Smooth muscle cell (in vitro differentiated cells): Measurements from ENCODE around the gene ENTR1. TPM values are rescaled to one million over a fixed set of nuclear protein-coding genes. Genes with fewer than 3 reads are reported as not detected.

ENCODE experiments used
- DNase-seq: peaks from one replicate; lab custom pipeline; 2025; ENCODE audit not compliant: unreplicated experiment; lab: John Stamatoyannopoulos, UW
- H2AFZ ChIP-seq: fragments of 200-600 bp; sonication (generic); 2 replicates; pipeline ENCODE4 v1.6.0; 2016; ENCODE audit warnings: antibody characterized with exemption, low read depth, mild to moderate bottlenecking
- H3F3A ChIP-seq: fragments of 200-600 bp; sonication (generic); 2 replicates; pipeline ENCODE4 v1.6.0; 2017; ENCODE audit warnings: antibody characterized with exemption, low read depth
- H3K27ac ChIP-seq: fragments of 200-600 bp; sonication (generic); 2 replicates; pipeline ENCODE4 v1.5.1; 2016; ENCODE audit warnings: low read depth, mild to moderate bottlenecking
- H3K27me3 ChIP-seq: fragments of 200-600 bp; sonication (generic); 2 replicates; pipeline ENCODE4 v1.6.1; 2016; ENCODE audit warnings: low read depth, mild to moderate bottlenecking
- H3K36me3 ChIP-seq: fragments of 200-600 bp; sonication (generic); 2 replicates; pipeline ENCODE4 v1.5.1; 2016; ENCODE audit warnings: low read depth
- H3K4me1 ChIP-seq: fragments of 200-600 bp; sonication (generic); 2 replicates; pipeline ENCODE4 v1.5.1; 2016; ENCODE audit warnings: low read depth
- H3K4me2 ChIP-seq: fragments of 200-600 bp; sonication (generic); 2 replicates; pipeline ENCODE4 v1.6.0; 2016; ENCODE audit warnings: mild to moderate bottlenecking
- H3K4me3 ChIP-seq: fragments of 200-600 bp; sonication (generic); 2 replicates; pipeline ENCODE4 v1.5.1; 2016; ENCODE audit warnings: mild to moderate bottlenecking
- H3K79me2 ChIP-seq: fragments of 200-600 bp; sonication (generic); 2 replicates; pipeline ENCODE4 v1.6.0; 2016; ENCODE audit warnings: low read depth, mild to moderate bottlenecking
- H3K9ac ChIP-seq: fragments of 200-600 bp; sonication (generic); 2 replicates; pipeline ENCODE4 v1.6.0; 2016; ENCODE audit warnings: low read depth
- H3K9me3 ChIP-seq: fragments of 200-600 bp; sonication (generic); replicated peaks from 2 replicates; pipeline ENCODE4 v1.5.1; 2016; ENCODE audit warnings: low read depth
- H4K20me1 ChIP-seq: fragments of 200-600 bp; sonication (generic); 2 replicates; pipeline ENCODE4 v1.6.0; 2016; ENCODE audit warnings: low read depth
- WGBS: methylation state at CpG from one replicate; pipeline ENCODE4 v1.1.7; 2016; ENCODE audit warnings: low lambda C conversion rate; 5-methylcytosine and 5-hydroxymethylcytosine counted together
- polyA plus RNA-seq: library from polyadenylated mRNA; unstranded; fragments of >200 nt; fragmentation: Nextera tagmentation; extraction: Ambion mirVana; gene quantifications from 2 replicates; pipeline ENCODE4 v1.2.1, GENCODE V29; 2016
- total RNA-seq: library from RNA; depleted of rRNA; stranded (reverse); fragments of >200 nt; gene quantifications from 2 replicates; pipeline ENCODE4 v1.2.3, GENCODE V29; 2014
- TF ChIP-seq, protein P1 (sequence below): fragments of 200-600 bp; sonication (generic); IDR thresholded peaks from 2 replicates; pipeline ENCODE4 v1.5.1; 2017; ENCODE audit warnings: borderline replicate concordance, mild to moderate bottlenecking, antibody characterized with exemption; ENCODE audit not compliant: insufficient read depth, poor library complexity, severe bottlenecking

The ENTR1 gene
- total and polyA plus RNA-seq, 2 experiments from 2014 or later = 25.4 to 28.9 TPM

- TF ChIP-seq, protein P1, sequence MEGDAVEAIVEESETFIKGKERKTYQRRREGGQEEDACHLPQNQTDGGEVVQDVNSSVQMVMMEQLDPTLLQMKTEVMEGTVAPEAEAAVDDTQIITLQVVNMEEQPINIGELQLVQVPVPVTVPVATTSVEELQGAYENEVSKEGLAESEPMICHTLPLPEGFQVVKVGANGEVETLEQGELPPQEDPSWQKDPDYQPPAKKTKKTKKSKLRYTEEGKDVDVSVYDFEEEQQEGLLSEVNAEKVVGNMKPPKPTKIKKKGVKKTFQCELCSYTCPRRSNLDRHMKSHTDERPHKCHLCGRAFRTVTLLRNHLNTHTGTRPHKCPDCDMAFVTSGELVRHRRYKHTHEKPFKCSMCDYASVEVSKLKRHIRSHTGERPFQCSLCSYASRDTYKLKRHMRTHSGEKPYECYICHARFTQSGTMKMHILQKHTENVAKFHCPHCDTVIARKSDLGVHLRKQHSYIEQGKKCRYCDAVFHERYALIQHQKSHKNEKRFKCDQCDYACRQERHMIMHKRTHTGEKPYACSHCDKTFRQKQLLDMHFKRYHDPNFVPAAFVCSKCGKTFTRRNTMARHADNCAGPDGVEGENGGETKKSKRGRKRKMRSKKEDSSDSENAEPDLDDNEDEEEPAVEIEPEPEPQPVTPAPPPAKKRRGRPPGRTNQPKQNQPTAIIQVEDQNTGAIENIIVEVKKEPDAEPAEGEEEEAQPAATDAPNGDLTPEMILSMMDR = no peak
- WGBS = 92% methylated on average over 20 of the region's 22 CpGs
- Histone ChIP-seq H3K4me3 (no peak overlapping the region), H3K79me2 (no peaks in the 10 kb centered on the region), H3K4me1 (no peaks in the 10 kb centered on the region), H2AFZ (no peak overlapping the region), H3K27ac (no peak overlapping the region), H3K27me3 (no peaks in the 10 kb centered on the region), H3K36me3 (no peaks in the 10 kb centered on the region), H4K20me1 (peaks cover 17% of the 10 kb centered on the region), H3K4me2 (no peak overlapping the region), H3K9me3 (no peaks in the 10 kb centered on the region), H3K9ac (no peak overlapping the region), H3F3A (no peaks in the 10 kb centered on the region)
- no peak for DNase-seq
Measured at GRCh38 chr9:136357202-136357725, 53.1 kb downstream of the ENTR1 start.

- H4K20me1 ChIP-seq = peaks cover 27% of the 10 kb centered on the region
- H2AFZ ChIP-seq = no peak overlapping the region
- H3K79me2 ChIP-seq = no peaks in the 10 kb centered on the region
- 92% methylated on average over 49 of the region's 54 CpGs for WGBS
- H3K4me1 ChIP-seq = no peaks in the 10 kb centered on the region
- no peak overlapping the region for H3K9ac ChIP-seq
- H3F3A ChIP-seq = no peaks in the 10 kb centered on the region
- no peaks in the 10 kb centered on the region for H3K9me3 ChIP-seq
- DNase-seq = no peak
- no peaks in the 10 kb centered on the region for H3K36me3 ChIP-seq
- TF ChIP-seq, protein P1 = no peak
- no peak overlapping the region for H3K4me2 ChIP-seq
- H3K27ac ChIP-seq = no peak overlapping the region
- no peak overlapping the region for H3K4me3 ChIP-seq
- H3K27me3 ChIP-seq = no peaks in the 10 kb centered on the region
Measured at GRCh38 chr9:136355616-136356557, 54.5 kb downstream of the ENTR1 start.

DNA sequence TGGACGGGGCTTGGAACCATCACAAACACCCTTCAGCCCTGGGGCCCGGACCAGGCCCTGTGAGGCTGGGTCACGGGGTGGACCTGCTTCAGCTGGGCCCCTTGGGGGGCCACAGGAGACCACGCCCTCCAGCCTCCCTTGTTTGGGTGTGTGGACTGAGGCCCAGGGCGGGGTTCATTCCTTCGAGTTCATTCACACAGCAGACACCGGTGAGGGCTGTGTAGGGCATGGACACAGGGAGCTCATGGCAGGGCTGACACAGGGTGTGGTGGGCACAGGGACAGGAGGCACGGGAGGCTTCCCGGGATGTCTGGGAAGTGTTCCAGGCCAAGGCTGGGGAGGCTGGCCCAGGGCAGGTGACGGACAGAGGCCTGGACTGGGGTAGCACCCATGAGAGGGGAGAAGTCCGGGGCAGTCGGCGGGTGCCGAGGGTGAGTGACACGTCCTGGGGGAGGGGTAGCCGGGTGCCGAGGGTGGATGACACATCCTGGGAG is 55.8 kb downstream of the ENTR1 start:
- no peaks in the 10 kb centered on the region for H3F3A ChIP-seq
- no peak overlapping the region for H2AFZ ChIP-seq
- no peak for DNase-seq
- WGBS = 76% methylated on average over 15 of the region's 17 CpGs
- H4K20me1 ChIP-seq = peaks cover 32% of the 10 kb centered on the region
- H3K79me2 ChIP-seq = no peaks in the 10 kb centered on the region
- no peak overlapping the region for H3K4me2 ChIP-seq
- no peak overlapping the region for H3K9ac ChIP-seq
- no peak overlapping the region for H3K4me3 ChIP-seq
- H3K36me3 ChIP-seq = no peaks in the 10 kb centered on the region
- no peaks in the 10 kb centered on the region for H3K4me1 ChIP-seq
- no peaks in the 10 kb centered on the region for H3K27me3 ChIP-seq
- TF ChIP-seq, protein P1 = no peak
- no peaks in the 10 kb centered on the region for H3K9me3 ChIP-seq
- H3K27ac ChIP-seq = no peak overlapping the region
